SK-N-DZ (cell line): ENCODE results near the gene PERCC1.
A peak's percentile ranks its signal among the peaks of the same experiment; 100 is the strongest.

Experiments used
- DNase-seq: peaks from one replicate; pipeline ENCODE4 v3.0.0-alpha.2; 2015; ENCODE audit warnings: low spot score

The PERCC1 gene

DNA sequence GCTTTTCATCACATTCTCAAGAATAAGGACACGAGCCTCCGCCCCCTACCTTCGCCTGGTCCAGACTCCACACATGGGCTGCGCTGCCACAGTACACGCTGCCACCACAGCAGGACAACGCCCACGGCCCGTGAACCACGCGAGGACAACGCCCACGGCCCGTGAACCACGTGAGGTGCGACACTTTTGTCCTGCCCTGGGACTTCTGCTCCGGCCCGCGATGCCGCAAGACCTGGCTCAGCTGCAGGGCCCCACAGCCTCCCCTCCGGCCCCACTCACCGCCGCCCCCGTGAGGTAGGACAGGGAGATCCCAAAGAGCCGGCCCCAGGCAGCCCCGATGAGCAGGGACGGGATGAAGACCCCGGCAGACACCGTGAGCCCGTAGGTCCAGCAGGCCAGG is 19.3 kb downstream of the PERCC1 start:
- DNase-seq = no peak

DNA sequence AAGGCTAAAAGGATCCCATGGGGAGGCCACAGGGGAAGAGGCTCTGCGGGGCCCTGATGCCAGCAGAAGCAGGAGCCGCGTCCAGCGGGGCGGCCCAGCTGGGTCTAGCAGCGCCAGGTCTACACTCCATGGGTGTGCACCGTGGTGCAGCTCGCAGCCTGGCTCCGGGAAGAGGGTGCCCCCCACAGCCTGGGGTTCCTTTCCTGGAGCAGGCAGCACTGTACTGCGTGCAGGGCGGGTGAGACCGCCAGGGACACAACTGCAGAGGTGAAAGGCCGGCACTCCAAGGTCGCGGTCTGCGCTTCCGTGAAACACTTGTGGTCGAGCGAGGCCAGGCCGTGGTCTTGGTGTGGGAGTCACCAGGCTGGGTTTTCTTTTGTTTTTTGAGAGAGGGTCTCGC is 20.0 kb downstream of the PERCC1 start:
- DNase-seq = no peak

GRCh38 chr16:1451702-1452392 is 21.0 kb downstream of the PERCC1 start:
- no peak for DNase-seq

DNA sequence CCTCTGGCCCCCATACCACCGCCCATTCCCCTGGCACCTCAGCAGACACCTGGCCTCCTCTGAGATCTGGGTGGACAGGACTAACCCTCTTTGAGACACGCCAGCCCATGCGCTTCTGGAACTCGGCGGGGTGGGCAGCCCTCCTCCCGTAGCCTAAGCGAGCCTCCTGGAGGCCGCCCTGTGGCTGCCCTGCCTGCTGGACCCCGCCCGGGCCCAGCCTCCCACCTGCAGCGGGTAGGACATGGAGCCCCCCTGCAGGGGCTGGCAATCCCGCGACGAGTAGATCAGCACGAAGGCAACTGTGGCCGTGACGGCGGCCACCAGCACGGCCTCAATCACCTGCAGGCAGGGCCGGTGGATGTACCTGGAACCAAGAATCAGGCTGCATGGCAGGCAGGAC is 21.7 kb downstream of the PERCC1 start:
- DNase-seq = no peak

- DNase-seq = no peak
These were observed 22.4 kb downstream of the PERCC1 start for GRCh38 chr16:1453316-1453715.

- no peak for DNase-seq
These were observed 23.7 kb downstream of the PERCC1 start for GRCh38 chr16:1454561-1454960.

GRCh38 chr16:1455190-1456171 is 24.6 kb downstream of the PERCC1 start:
- DNase-seq = no peak

- DNase-seq = no peak
These were observed 26.1 kb downstream of the PERCC1 start for GRCh38 chr16:1456951-1457350.

GRCh38 chr16:1457489-1458245 is 26.8 kb downstream of the PERCC1 start:
- no peak for DNase-seq

DNA sequence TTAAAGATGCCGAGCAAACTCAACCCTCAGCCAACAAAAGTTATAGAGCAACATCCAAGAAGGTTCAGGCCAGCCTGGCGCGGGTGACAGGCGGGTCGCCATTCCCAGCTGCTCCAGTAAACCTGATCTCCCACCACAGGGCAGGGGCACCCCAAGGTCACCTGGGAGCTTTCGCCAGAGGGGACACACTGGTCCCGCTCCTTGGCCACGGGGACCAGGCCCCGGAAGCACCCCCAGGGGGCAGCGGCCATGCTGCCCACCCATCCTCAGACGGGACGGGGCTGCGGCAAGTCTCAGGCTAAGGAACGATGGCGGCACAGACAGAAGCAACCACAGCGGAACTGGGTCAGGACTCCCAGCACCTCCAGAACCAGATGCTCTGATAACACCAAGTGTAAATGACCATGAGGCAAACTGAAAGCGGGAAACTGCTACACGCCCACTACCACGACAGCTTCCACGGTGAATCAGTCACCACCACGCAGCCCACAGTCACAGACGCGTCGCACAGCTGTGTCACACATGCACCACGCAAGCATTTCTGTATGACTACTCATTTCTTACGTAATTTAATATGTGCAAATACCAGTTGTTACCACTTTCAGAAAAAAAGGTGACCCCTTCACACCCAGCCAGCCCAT is 27.6 kb downstream of the PERCC1 start:
- no peak for DNase-seq

- DNase-seq = no peak
These were observed 28.1 kb downstream of the PERCC1 start for GRCh38 chr16:1458977-1459341.

GRCh38 chr16:1459967-1460366 is 29.1 kb downstream of the PERCC1 start:
- no peak for DNase-seq

GRCh38 chr16:1460602-1461138 is 29.8 kb downstream of the PERCC1 start:
- no peak for DNase-seq

DNA sequence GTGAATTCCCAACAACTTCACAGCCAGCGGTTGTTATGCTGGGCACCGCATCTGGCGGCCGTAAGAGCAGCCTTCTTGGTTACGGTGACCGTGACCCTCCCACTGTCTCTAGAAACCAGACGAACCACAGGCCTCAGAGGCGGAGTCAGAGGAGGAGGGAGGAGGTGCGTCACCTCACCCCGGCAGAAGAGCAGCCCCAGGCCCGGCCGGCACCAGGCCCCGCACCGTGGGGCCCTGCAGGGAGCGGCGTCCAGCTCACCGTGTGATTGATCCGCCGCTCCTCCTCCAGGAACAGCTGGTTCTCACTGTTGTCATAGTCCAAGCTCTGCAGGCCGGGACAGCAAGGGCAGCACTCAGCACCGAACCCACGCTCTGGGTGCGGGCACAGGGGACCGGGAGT is 30.3 kb downstream of the PERCC1 start:
- peak; percentile 35 for DNase-seq

GRCh38 chr16:1464196-1464893 is 33.5 kb downstream of the PERCC1 start:
- no peak for DNase-seq

GRCh38 chr16:1464894-1465566 is 34.2 kb downstream of the PERCC1 start:
- DNase-seq = no peak

- DNase-seq = no peak
These were observed 34.7 kb downstream of the PERCC1 start for GRCh38 chr16:1465567-1465915.

GRCh38 chr16:1466054-1466453 is 35.2 kb downstream of the PERCC1 start:
- DNase-seq = no peak

- no peak for DNase-seq
These were observed 36.2 kb downstream of the PERCC1 start for GRCh38 chr16:1466968-1467521.

DNA sequence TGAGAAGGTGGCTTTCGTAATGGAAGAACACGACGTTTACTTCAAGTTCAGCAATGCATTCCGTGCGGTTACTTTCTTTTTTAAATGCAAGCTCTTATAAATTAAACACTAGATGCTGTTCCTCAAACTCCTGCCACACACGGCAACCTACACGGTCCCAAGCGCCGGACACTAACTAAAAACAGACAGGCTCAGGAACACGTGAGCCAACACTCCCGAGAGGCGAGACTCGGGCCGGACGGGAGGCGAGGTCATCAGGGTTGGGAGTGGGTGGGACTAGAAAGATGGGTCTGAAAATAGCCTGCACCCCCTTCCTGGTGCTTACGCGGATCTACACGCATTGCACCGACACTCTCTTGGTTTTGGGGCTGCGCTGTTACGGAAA is 37.5 kb downstream of the PERCC1 start:
- no peak for DNase-seq
